Measurements from ENCODE around the gene ZEB2. TPM values are rescaled to one million over a fixed set of nuclear protein-coding genes. Genes with fewer than 3 reads are reported as not detected.
A peak's percentile ranks its signal among the peaks of the same experiment; 100 is the strongest.

Gene ZEB2
- total RNA-seq, 4 donors from 2014 or later: 148 to 290 (median 218) TPM

GRCh38 chr2:144479659-144480058 lies 40.3 kb downstream of the ZEB2 start:
- Histone ChIP-seq H3K27me3 (no peaks in the 10 kb centered on the region), H3K27ac (peak overlapping the region in 3 of 4 donors; percentile 14 to 73 (median 70)), H3K9me3 (no peaks in the 10 kb centered on the region), H3K4me1 (peaks cover 0 to 93% (median 46%) of the 10 kb centered on the region in 4 donors), H3K4me3 (no peak overlapping the region), H3K36me3 (no peaks in the 10 kb centered on the region)
- no peak for DNase-seq (ENCODE audit: low spot score in 2 of 2)
- TF ChIP-seq EP300 (IDR thresholded peaks at IDR 0.05) (no peak), POLR2A (IDR thresholded peaks at IDR 0.05) (no peak), CTCF (IDR thresholded peaks at IDR 0.05) (no peak)
- WGBS, 2 donors: 38 to 48% methylated on average over 8 of the region's 8 CpGs

- Histone ChIP-seq H3K4me1 (peaks cover 0 to 93% (median 46%) of the 10 kb centered on the region in 4 donors), H3K4me3 (no peak overlapping the region), H3K9me3 (no peaks in the 10 kb centered on the region), H3K27ac (peak overlapping the region in 3 of 4 donors; percentile 10 to 73 (median 70)), H3K27me3 (no peaks in the 10 kb centered on the region), H3K36me3 (no peaks in the 10 kb centered on the region)
- no peak for DNase-seq (ENCODE audit: low spot score in 2 of 2)
- 34 to 44% methylated on average over 4 of the region's 4 CpGs for WGBS, 2 donors
- TF ChIP-seq CTCF (IDR thresholded peaks at IDR 0.05) (no peak), POLR2A (IDR thresholded peaks at IDR 0.05) (no peak), EP300 (IDR thresholded peaks at IDR 0.05) (no peak)
Measured at GRCh38 chr2:144479138-144479537, 40.8 kb downstream of the ZEB2 start.

- no peak for DNase-seq (ENCODE audit: low spot score in 2 of 2)
- Histone ChIP-seq H3K27me3 (no peaks in the 10 kb centered on the region), H3K4me3 (no peak overlapping the region), H3K4me1 (peaks cover 0 to 94% (median 52%) of the 10 kb centered on the region in 4 donors), H3K27ac (peak overlapping the region in 3 of 4 donors; percentile 20 to 73 (median 70)), H3K9me3 (no peaks in the 10 kb centered on the region), H3K36me3 (no peaks in the 10 kb centered on the region)
- WGBS, 2 donors: 49 to 59% methylated on average over 7 of the region's 7 CpGs
- TF ChIP-seq CTCF (IDR thresholded peaks at IDR 0.05) (no peak), POLR2A (IDR thresholded peaks at IDR 0.05) (no peak), EP300 (IDR thresholded peaks at IDR 0.05) (no peak)
Measured at GRCh38 chr2:144477957-144478311, 42.0 kb downstream of the ZEB2 start.

DNA sequence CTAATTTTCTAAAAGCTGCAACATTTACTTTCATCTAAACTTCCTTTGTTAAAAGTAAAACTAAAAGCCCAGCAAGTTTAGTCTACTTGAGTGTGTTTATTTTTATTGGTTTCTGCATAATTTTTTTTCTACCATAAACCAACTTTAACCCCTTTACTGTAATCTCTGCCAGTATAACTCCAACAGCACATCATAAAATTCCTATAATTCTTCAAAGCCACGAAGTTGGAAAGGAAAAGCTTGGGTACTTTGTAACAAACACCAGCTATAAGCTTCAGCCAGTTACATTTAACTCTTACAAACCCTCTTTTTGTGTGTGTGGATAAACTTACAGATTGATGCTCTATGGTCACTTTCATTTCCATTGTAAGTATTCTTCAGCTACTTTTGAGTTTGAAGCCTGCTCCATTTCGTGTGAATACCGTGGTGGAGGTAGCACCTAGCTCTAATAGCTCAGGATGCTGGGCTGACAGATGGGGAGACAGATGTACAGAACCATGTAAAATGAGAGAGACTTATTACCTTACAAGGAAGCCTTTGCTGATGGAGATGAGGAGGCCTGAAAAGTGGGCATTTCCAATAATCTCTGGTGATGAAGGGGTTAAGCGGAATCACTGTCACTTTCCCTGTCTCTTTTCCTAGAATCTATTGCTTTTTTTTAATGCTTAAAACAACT lies 42.5 kb downstream of the ZEB2 start:
- peak overlapping the region in 3 of 4 donors; percentile 20 to 73 (median 70) for H3K27ac ChIP-seq
- peaks cover 0 to 94% (median 51%) of the 10 kb centered on the region in 4 donors for H3K4me1 ChIP-seq
- H3K27me3 ChIP-seq: no peaks in the 10 kb centered on the region
- no peaks in the 10 kb centered on the region for H3K9me3 ChIP-seq
- no peak for TF ChIP-seq EP300 (IDR thresholded peaks at IDR 0.05)
- TF ChIP-seq CTCF (IDR thresholded peaks at IDR 0.05): no peak
- no peak for TF ChIP-seq POLR2A (IDR thresholded peaks at IDR 0.05)
- DNase-seq (ENCODE audit: low spot score in 2 of 2): no peak
- H3K4me3 ChIP-seq: no peak overlapping the region
- no peaks in the 10 kb centered on the region for H3K36me3 ChIP-seq
- WGBS, 2 donors: 36 to 38% methylated on average over 4 of the region's 4 CpGs

DNA sequence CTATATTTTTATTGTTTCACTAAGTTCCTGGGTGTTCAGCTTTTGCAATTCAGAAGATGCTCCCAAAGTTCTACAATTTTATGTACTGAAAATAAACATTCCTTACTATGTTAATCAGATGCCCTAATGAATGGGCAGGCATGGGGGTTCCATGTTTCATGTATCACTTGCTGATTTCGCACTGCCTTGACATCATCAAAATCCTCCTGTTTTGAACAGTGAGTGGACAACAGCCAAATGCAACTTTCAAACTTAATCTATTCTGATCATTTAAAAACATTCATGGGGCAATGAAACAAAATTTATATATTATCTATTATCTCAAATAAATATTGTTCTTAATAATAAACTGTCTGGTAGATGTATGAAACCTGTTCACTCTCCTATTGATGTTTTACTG lies 43.2 kb downstream of the ZEB2 start:
- Histone ChIP-seq H3K4me1 (peaks cover 0 to 94% (median 48%) of the 10 kb centered on the region in 4 donors), H3K36me3 (no peaks in the 10 kb centered on the region), H3K27ac (peak overlapping the region in 3 of 4 donors; percentile 20 to 70 (median 55)), H3K27me3 (no peaks in the 10 kb centered on the region), H3K9me3 (no peaks in the 10 kb centered on the region), H3K4me3 (no peak overlapping the region)
- TF ChIP-seq POLR2A (IDR thresholded peaks at IDR 0.05): no peak
- 33 to 39% methylated on average over 1 of the region's 1 CpG for WGBS, 2 donors
- no peak for DNase-seq (ENCODE audit: low spot score in 2 of 2)
